ENCODE measurements around the gene ICAM1. TPM values are rescaled to one million over a fixed set of nuclear protein-coding genes. Genes with fewer than 3 reads are reported as not detected.
"Not testable (repeated sequence)": the region's sequence is repeated elsewhere in the genome, so short reads cannot be mapped to it uniquely, and the experiment has no call there.

ICAM1 gene
- total RNA-seq, 1 experiment from 2014 or later: 2.3 TPM

- no peak overlapping the region for H3K27ac Mint-ChIP-seq
- Histone ChIP-seq H3K14ac (ENCODE audit: insufficient read depth, low read length) (no peak overlapping the region), H3K56ac (ENCODE audit: insufficient read length, low read depth, low read length) (no peak overlapping the region), H4K5ac (ENCODE audit: insufficient read length, low read depth, low read length) (no peak overlapping the region), H4K20me1 (ENCODE audit: control insufficient read depth, insufficient read depth, insufficient read length) (no peaks in the 10 kb centered on the region), H3K79me1 (ENCODE audit: insufficient read depth, low read depth, low read length, poor library complexity, severe bottlenecking) (no peaks in the 10 kb centered on the region), H3K27me3 (ENCODE audit: insufficient read depth, low read length) (no peaks in the 10 kb centered on the region), H2BK12ac (ENCODE audit: insufficient read length, low read depth, low read length) (no peak overlapping the region), H3K9me3 (ENCODE audit: control insufficient read depth, low read depth, low read length) (no peaks in the 10 kb centered on the region), H4K8ac (replicated peaks; ENCODE audit: insufficient read length, low read depth, low read length) (no peak overlapping the region), H2BK120ac (ENCODE audit: low read depth, low read length, poor library complexity, severe bottlenecking) (no peak overlapping the region), H2AFZ (ENCODE audit: low read length) (no peak overlapping the region), H2BK5ac (ENCODE audit: insufficient read length, low read length) (no peak overlapping the region), H3K23me2 (ENCODE audit: insufficient read length, low read depth, low read length, poor library complexity, severe bottlenecking) (no peaks in the 10 kb centered on the region), H3K23ac (ENCODE audit: insufficient read length, low read depth, low read length) (no peak overlapping the region), H3K9ac (ENCODE audit: extremely low read depth, insufficient read length, low read length) (no peak overlapping the region), H3K18ac (ENCODE audit: insufficient read length, low read depth, low read length) (no peak overlapping the region), H3K79me2 (ENCODE audit: insufficient read depth, low read length) (no peaks in the 10 kb centered on the region), H3K4me1 (ENCODE audit: insufficient read depth, low read length) (no peaks in the 10 kb centered on the region), H3K4me2 (ENCODE audit: insufficient read depth, insufficient read length, low read length) (no peak overlapping the region), H2BK15ac (ENCODE audit: low read depth, low read length) (no peak overlapping the region), H3K27ac (ENCODE audit: insufficient read length, low read depth, low read length) (no peak overlapping the region), H4K91ac (ENCODE audit: insufficient read length, low read depth, low read length) (no peak overlapping the region), H2AK5ac (ENCODE audit: insufficient read length, low read length) (no peak overlapping the region), H3T11ph (ENCODE audit: low read length) (no peak overlapping the region), H2BK20ac (ENCODE audit: low read depth, low read length, poor library complexity, severe bottlenecking) (no peak overlapping the region), H3K4ac (ENCODE audit: low read depth, low read length) (no peak overlapping the region)
- peaks cover 4 to 14% of the 10 kb centered on the region in 2 experiments; a peak in 3 of 4 replicates for H3K4me1 Mint-ChIP-seq
- H3K9me3 Mint-ChIP-seq: no peaks in the 10 kb centered on the region; a peak in 1 of 5 replicates
- H3K4me3 Mint-ChIP-seq: no peak overlapping the region
- no CpG with 5 or more reads among the region's 12 CpGs for WGBS (ENCODE audit: extremely low coverage, insufficient read length, low lambda C conversion rate)
- no peaks in the 10 kb centered on the region for H3K36me3 Mint-ChIP-seq (ENCODE audit: insufficient read depth in 1 of 3, low read depth in 3 of 3)
- H3K27me3 Mint-ChIP-seq (ENCODE audit: low read depth): no peaks in the 10 kb centered on the region
- no peak for TF ChIP-seq CTCF (conservative IDR thresholded peaks at IDR 0.05)
- no peak for DNase-seq
These were observed 32.6 kb upstream of the ICAM1 start for GRCh38 chr19:10238172-10238783.

GRCh38 chr19:10241826-10242449 is 29.0 kb upstream of the ICAM1 start:
- H2AFZ ChIP-seq (ENCODE audit: low read length); H3K9me3 Mint-ChIP-seq; H2BK5ac ChIP-seq (ENCODE audit: insufficient read length, low read length); H2BK20ac ChIP-seq (ENCODE audit: low read depth, low read length, poor library complexity, severe bottlenecking); H3K4ac ChIP-seq (ENCODE audit: low read depth, low read length); H3K18ac ChIP-seq (ENCODE audit: insufficient read length, low read depth, low read length); H3K4me2 ChIP-seq (ENCODE audit: insufficient read depth, insufficient read length, low read length); H2BK15ac ChIP-seq (ENCODE audit: low read depth, low read length); H3K27ac ChIP-seq (ENCODE audit: insufficient read length, low read depth, low read length); H3K14ac ChIP-seq (ENCODE audit: insufficient read depth, low read length); H3K4me1 ChIP-seq (ENCODE audit: insufficient read depth, low read length); H3K36me3 Mint-ChIP-seq (ENCODE audit: insufficient read depth in 1 of 3, low read depth in 3 of 3); H4K5ac ChIP-seq (ENCODE audit: insufficient read length, low read depth, low read length); H3K27me3 Mint-ChIP-seq (ENCODE audit: low read depth); H4K8ac ChIP-seq (replicated peaks; ENCODE audit: insufficient read length, low read depth, low read length); H3K79me1 ChIP-seq (ENCODE audit: insufficient read depth, low read depth, low read length, poor library complexity, severe bottlenecking); H4K91ac ChIP-seq (ENCODE audit: insufficient read length, low read depth, low read length); H3K56ac ChIP-seq (ENCODE audit: insufficient read length, low read depth, low read length); H3T11ph ChIP-seq (ENCODE audit: low read length); H3K4me3 Mint-ChIP-seq; H3K4me1 Mint-ChIP-seq; H3K9ac ChIP-seq (ENCODE audit: extremely low read depth, insufficient read length, low read length); DNase-seq; H3K9me3 ChIP-seq (ENCODE audit: control insufficient read depth, low read depth, low read length); H2BK12ac ChIP-seq (ENCODE audit: insufficient read length, low read depth, low read length); H3K23ac ChIP-seq (ENCODE audit: insufficient read length, low read depth, low read length); H3K23me2 ChIP-seq (ENCODE audit: insufficient read length, low read depth, low read length, poor library complexity, severe bottlenecking); H2BK120ac ChIP-seq (ENCODE audit: low read depth, low read length, poor library complexity, severe bottlenecking); H3K27me3 ChIP-seq (ENCODE audit: insufficient read depth, low read length); H4K20me1 ChIP-seq (ENCODE audit: control insufficient read depth, insufficient read depth, insufficient read length); H2AK5ac ChIP-seq (ENCODE audit: insufficient read length, low read length); H3K79me2 ChIP-seq (ENCODE audit: insufficient read depth, low read length): not testable (repeated sequence)
- WGBS (ENCODE audit: extremely low coverage, insufficient read length, low lambda C conversion rate): no CpG with 5 or more reads among the region's 11 CpGs
- peak overlapping the region in 1 of 3 experiments; percentile 44; a peak in 1 of 7 replicates for H3K27ac Mint-ChIP-seq
